Measurements from ENCODE around the gene CNKSR1.

DNA sequence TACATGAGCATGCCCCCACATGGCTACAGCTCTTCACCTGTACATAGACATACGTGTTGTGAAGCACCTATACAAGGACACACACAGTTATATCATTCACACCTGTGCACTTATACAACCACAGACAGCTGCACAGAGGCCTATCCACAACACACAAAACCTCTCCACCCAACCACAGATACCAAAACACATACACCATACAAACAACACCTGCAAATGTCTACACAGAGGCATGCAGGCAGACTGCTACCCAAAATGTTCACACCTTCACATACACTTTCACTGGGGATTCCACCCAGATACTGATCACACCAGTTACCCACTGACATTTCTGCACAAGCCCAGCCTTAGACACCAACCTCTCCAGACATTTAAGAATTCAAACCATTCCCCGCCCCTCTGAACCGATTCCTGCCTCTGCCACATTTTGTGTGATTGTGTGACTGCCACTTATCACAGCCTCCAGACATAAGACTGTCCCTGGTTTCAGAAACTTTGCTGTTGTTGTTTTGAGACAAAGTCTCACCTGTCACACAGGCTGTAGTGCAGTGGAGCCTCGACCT, 10.5 kb upstream of the CNKSR1 start:
- TF ChIP-seq, protein P1, sequence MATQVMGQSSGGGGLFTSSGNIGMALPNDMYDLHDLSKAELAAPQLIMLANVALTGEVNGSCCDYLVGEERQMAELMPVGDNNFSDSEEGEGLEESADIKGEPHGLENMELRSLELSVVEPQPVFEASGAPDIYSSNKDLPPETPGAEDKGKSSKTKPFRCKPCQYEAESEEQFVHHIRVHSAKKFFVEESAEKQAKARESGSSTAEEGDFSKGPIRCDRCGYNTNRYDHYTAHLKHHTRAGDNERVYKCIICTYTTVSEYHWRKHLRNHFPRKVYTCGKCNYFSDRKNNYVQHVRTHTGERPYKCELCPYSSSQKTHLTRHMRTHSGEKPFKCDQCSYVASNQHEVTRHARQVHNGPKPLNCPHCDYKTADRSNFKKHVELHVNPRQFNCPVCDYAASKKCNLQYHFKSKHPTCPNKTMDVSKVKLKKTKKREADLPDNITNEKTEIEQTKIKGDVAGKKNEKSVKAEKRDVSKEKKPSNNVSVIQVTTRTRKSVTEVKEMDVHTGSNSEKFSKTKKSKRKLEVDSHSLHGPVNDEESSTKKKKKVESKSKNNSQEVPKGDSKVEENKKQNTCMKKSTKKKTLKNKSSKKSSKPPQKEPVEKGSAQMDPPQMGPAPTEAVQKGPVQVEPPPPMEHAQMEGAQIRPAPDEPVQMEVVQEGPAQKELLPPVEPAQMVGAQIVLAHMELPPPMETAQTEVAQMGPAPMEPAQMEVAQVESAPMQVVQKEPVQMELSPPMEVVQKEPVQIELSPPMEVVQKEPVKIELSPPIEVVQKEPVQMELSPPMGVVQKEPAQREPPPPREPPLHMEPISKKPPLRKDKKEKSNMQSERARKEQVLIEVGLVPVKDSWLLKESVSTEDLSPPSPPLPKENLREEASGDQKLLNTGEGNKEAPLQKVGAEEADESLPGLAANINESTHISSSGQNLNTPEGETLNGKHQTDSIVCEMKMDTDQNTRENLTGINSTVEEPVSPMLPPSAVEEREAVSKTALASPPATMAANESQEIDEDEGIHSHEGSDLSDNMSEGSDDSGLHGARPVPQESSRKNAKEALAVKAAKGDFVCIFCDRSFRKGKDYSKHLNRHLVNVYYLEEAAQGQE (IDR thresholded peaks at IDR 0.05; ENCODE audit: borderline replicate concordance in 1 of 2, low read depth in 1 of 2, low read length in 2 of 2): no peak
- TF ChIP-seq, protein P2, sequence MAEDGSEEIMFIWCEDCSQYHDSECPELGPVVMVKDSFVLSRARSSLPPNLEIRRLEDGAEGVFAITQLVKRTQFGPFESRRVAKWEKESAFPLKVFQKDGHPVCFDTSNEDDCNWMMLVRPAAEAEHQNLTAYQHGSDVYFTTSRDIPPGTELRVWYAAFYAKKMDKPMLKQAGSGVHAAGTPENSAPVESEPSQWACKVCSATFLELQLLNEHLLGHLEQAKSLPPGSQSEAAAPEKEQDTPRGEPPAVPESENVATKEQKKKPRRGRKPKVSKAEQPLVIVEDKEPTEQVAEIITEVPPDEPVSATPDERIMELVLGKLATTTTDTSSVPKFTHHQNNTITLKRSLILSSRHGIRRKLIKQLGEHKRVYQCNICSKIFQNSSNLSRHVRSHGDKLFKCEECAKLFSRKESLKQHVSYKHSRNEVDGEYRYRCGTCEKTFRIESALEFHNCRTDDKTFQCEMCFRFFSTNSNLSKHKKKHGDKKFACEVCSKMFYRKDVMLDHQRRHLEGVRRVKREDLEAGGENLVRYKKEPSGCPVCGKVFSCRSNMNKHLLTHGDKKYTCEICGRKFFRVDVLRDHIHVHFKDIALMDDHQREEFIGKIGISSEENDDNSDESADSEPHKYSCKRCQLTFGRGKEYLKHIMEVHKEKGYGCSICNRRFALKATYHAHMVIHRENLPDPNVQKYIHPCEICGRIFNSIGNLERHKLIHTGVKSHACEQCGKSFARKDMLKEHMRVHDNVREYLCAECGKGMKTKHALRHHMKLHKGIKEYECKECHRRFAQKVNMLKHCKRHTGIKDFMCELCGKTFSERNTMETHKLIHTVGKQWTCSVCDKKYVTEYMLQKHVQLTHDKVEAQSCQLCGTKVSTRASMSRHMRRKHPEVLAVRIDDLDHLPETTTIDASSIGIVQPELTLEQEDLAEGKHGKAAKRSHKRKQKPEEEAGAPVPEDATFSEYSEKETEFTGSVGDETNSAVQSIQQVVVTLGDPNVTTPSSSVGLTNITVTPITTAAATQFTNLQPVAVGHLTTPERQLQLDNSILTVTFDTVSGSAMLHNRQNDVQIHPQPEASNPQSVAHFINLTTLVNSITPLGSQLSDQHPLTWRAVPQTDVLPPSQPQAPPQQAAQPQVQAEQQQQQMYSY (CRISPR knock-in tag; IDR thresholded peaks at IDR 0.05): no peak
- TF ChIP-seq ZNF138 (CRISPR knock-in tag; IDR thresholded peaks at IDR 0.05; ENCODE audit: low read depth) (no peak), ATF4 (CRISPR knock-in tag; IDR thresholded peaks at IDR 0.05) (no peak), POLR2AphosphoS5 (IDR thresholded peaks at IDR 0.05; ENCODE audit: low read depth, low read length) (no peak), ZBTB33 (CRISPR knock-in tag; IDR thresholded peaks at IDR 0.05) (no peak)
- TF ChIP-seq, protein P3, sequence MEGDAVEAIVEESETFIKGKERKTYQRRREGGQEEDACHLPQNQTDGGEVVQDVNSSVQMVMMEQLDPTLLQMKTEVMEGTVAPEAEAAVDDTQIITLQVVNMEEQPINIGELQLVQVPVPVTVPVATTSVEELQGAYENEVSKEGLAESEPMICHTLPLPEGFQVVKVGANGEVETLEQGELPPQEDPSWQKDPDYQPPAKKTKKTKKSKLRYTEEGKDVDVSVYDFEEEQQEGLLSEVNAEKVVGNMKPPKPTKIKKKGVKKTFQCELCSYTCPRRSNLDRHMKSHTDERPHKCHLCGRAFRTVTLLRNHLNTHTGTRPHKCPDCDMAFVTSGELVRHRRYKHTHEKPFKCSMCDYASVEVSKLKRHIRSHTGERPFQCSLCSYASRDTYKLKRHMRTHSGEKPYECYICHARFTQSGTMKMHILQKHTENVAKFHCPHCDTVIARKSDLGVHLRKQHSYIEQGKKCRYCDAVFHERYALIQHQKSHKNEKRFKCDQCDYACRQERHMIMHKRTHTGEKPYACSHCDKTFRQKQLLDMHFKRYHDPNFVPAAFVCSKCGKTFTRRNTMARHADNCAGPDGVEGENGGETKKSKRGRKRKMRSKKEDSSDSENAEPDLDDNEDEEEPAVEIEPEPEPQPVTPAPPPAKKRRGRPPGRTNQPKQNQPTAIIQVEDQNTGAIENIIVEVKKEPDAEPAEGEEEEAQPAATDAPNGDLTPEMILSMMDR (CRISPR knock-in tag; IDR thresholded peaks at IDR 0.05): no peak

Measured in HepG2 (cell line).